Liver (tissue), 9 donors: ENCODE measurements around the gene VWA2. TPM values are rescaled to one million over a fixed set of nuclear protein-coding genes. Genes with fewer than 3 reads are reported as not detected.

Experiments used
- DNase-seq: peaks from one replicate; pipeline ENCODE4 v3.0.0-alpha.2; 2017; ENCODE audit warnings: low spot score
- H3K27ac ChIP-seq, 2 donors: one replicate each; pipeline ENCODE4 v1.7.0; 2013; ENCODE audit warnings: inconsistent platforms in 2 of 2, low read length in 2 of 2, control low read depth in 1 of 2, low read depth in 1 of 2, mild to moderate bottlenecking in 1 of 2
- H3K27me3 ChIP-seq, 4 donors: one replicate each; pipeline versions ENCODE4 v1.6.1 to v1.7.0; 2013; ENCODE audit warnings: low read length in 3 of 4, inconsistent platforms in 1 of 4, mild to moderate bottlenecking in 1 of 4, moderate library complexity in 1 of 4; ENCODE audit not compliant: control insufficient read depth in 4 of 4, insufficient read depth in 4 of 4
- H3K36me3 ChIP-seq, 4 donors: one replicate each; pipeline versions ENCODE4 v1.6.1 to v1.7.0; 2013; ENCODE audit warnings: low read length in 3 of 4, mild to moderate bottlenecking in 3 of 4, low read depth in 1 of 4, moderate library complexity in 1 of 4; ENCODE audit not compliant: control insufficient read depth in 4 of 4, insufficient read depth in 3 of 4
- H3K4me1 ChIP-seq, 4 donors: one replicate each; pipeline versions ENCODE4 v1.6.1 to v1.7.0; 2013; ENCODE audit warnings: low read length in 3 of 4, mild to moderate bottlenecking in 3 of 4, moderate library complexity in 1 of 4; ENCODE audit not compliant: control insufficient read depth in 4 of 4, insufficient read depth in 4 of 4
- H3K4me3 ChIP-seq, 3 donors: one replicate each; pipeline versions ENCODE4 v1.6.1 to v1.7.0; 2013; ENCODE audit warnings: low read length in 3 of 3, control low read depth in 1 of 3, low read depth in 1 of 3, mild to moderate bottlenecking in 1 of 3
- H3K9ac ChIP-seq, 2 donors: one replicate each; pipeline ENCODE4 v1.7.0; 2013; ENCODE audit warnings: low read length in 2 of 2, mild to moderate bottlenecking in 2 of 2, moderate library complexity in 2 of 2, control low read depth in 1 of 2, low read depth in 1 of 2
- H3K9me3 ChIP-seq, 4 donors: one replicate each; pipeline versions ENCODE4 v1.6.1 to v1.7.0; 2013; ENCODE audit warnings: low read length in 3 of 4; ENCODE audit not compliant: control insufficient read depth in 4 of 4
- EGR1 ChIP-seq, 2 donors: IDR thresholded peaks; 2 replicates each; pipeline ENCODE4 v1.6.1; 2016 to 2018; ENCODE audit warnings: antibody characterized with exemption in 2 of 2, low read depth in 2 of 2
- FOXA1 ChIP-seq: IDR thresholded peaks from 2 replicates; pipeline ENCODE4 v1.6.1; 2016; ENCODE audit warnings: antibody characterized with exemption
- FOXA2 ChIP-seq: IDR thresholded peaks from 2 replicates; pipeline ENCODE4 v1.6.1; 2016; ENCODE audit warnings: antibody characterized with exemption
- GABPA ChIP-seq, 2 donors: IDR thresholded peaks in 1 of 2; conservative IDR thresholded peaks in 1 of 2; 2 replicates each; pipeline ENCODE4 v1.6.1; 2016; ENCODE audit warnings: antibody characterized with exemption in 2 of 2, mild to moderate bottlenecking in 1 of 2, moderate library complexity in 1 of 2
- HNF4A ChIP-seq, 2 donors: conservative IDR thresholded peaks; 2 replicates each; pipeline ENCODE4 v1.6.1; 2016; ENCODE audit warnings: antibody characterized with exemption in 2 of 2, mild to moderate bottlenecking in 2 of 2
- HNF4G ChIP-seq: IDR thresholded peaks from 2 replicates; pipeline ENCODE4 v1.6.1; 2016; ENCODE audit warnings: antibody characterized with exemption
- JUND ChIP-seq, 2 donors: IDR thresholded peaks; 2 replicates each; pipeline ENCODE4 v1.6.1; 2016; ENCODE audit warnings: antibody characterized with exemption in 2 of 2
- NR2F2 ChIP-seq: IDR thresholded peaks from 2 replicates; pipeline ENCODE4 v1.6.1; 2016; ENCODE audit warnings: antibody characterized with exemption
- RAD21 ChIP-seq, 2 donors: IDR thresholded peaks; 2 replicates each; pipeline ENCODE4 v1.6.1; 2016; ENCODE audit warnings: antibody characterized with exemption in 2 of 2, mild to moderate bottlenecking in 2 of 2
- RXRA ChIP-seq, 2 donors: IDR thresholded peaks; 2 replicates each; pipeline ENCODE4 v1.6.1; 2017 to 2018; ENCODE audit warnings: antibody characterized with exemption in 2 of 2, mild to moderate bottlenecking in 1 of 2
- SP1 ChIP-seq: IDR thresholded peaks from 2 replicates; pipeline ENCODE4 v1.6.1; 2018; ENCODE audit warnings: antibody characterized with exemption, mild to moderate bottlenecking
- TAF1 ChIP-seq: conservative IDR thresholded peaks from 2 replicates; pipeline ENCODE4 v1.6.1; 2016; ENCODE audit warnings: antibody characterized with exemption, mild to moderate bottlenecking
- YY1 ChIP-seq: IDR thresholded peaks from 2 replicates; pipeline ENCODE4 v1.6.1; 2016; ENCODE audit warnings: antibody characterized with exemption, mild to moderate bottlenecking
- WGBS: extraction: QIAGEN DNeasy Blood & Tissue Kit; methylation state at CpG from one replicate; pipeline ENCODE4 v1.1.7; 2013; 5-methylcytosine and 5-hydroxymethylcytosine counted together
- polyA plus RNA-seq, 2 donors: library from polyadenylated mRNA; stranded (reverse) in 1 of 2; unstranded in 1 of 2; fragments of 200-250 nt in 1 of 2; fragments of >200 nt in 1 of 2; fragmentation: Nextera tagmentation in 1 of 2; extraction: Ambion mirVana in 1 of 2; gene quantifications; one replicate each; pipeline versions ENCODE4 v1.2.1 to v1.2.3, GENCODE V29; 2013 to 2015
- total RNA-seq, 2 donors: library from RNA; depleted of rRNA; stranded (reverse); fragments of >200 nt; gene quantifications; one replicate each; pipeline ENCODE4 v1.2.3, GENCODE V29; 2014
- TF ChIP-seq, protein P1 (sequence below): IDR thresholded peaks from 2 replicates; pipeline ENCODE4 v1.6.1; 2016; ENCODE audit warnings: antibody characterized with exemption, mild to moderate bottlenecking
- TF ChIP-seq, protein P2 (sequence below): IDR thresholded peaks from 2 replicates; pipeline ENCODE4 v1.6.1; 2016; ENCODE audit warnings: antibody characterized with exemption
- TF ChIP-seq, protein P3 (sequence below): fragments of 150-350 bp; IDR thresholded peaks from 2 replicates; pipeline ENCODE4 v1.5.1; 2017; ENCODE audit warnings: improper control_type of control experiment, low read depth, low read length; ENCODE audit not compliant: missing input control
- TF ChIP-seq, protein P4 (sequence below): IDR thresholded peaks from 2 replicates; pipeline ENCODE4 v1.6.1; 2016; ENCODE audit warnings: antibody characterized with exemption
- TF ChIP-seq, protein P5 (sequence below): IDR thresholded peaks from 2 replicates; pipeline ENCODE4 v1.6.1; 2016; ENCODE audit warnings: antibody characterized with exemption
- donor health status: healthy.
- donor health status: healthy.
- donor health status: healthy.
- donor health status: healthy.
- donor health status: healthy.

VWA2 gene
- total and polyA plus RNA-seq, 4 donors = 0.05 to 0.25 TPM; not detected in 2

DNA sequence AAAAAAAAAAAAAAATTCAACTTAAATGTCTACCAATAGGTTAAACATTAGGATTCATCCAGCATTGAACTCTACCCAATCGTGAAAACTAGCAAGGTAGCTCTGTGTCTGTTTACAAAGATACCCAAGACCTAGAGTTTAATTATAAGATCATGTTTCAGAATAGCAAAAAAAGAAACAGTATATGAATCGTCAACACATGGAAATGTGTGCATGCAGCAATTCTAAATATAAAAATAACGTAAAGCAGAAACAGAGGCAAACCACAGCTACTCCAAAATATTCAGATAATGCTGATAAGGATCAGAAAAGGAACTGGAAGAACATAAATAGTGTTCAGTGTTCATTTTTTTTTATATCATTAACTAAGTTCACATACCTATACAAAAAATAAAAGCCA lies 96.6 kb downstream of the VWA2 start (continued):
- TF ChIP-seq, protein P1, sequence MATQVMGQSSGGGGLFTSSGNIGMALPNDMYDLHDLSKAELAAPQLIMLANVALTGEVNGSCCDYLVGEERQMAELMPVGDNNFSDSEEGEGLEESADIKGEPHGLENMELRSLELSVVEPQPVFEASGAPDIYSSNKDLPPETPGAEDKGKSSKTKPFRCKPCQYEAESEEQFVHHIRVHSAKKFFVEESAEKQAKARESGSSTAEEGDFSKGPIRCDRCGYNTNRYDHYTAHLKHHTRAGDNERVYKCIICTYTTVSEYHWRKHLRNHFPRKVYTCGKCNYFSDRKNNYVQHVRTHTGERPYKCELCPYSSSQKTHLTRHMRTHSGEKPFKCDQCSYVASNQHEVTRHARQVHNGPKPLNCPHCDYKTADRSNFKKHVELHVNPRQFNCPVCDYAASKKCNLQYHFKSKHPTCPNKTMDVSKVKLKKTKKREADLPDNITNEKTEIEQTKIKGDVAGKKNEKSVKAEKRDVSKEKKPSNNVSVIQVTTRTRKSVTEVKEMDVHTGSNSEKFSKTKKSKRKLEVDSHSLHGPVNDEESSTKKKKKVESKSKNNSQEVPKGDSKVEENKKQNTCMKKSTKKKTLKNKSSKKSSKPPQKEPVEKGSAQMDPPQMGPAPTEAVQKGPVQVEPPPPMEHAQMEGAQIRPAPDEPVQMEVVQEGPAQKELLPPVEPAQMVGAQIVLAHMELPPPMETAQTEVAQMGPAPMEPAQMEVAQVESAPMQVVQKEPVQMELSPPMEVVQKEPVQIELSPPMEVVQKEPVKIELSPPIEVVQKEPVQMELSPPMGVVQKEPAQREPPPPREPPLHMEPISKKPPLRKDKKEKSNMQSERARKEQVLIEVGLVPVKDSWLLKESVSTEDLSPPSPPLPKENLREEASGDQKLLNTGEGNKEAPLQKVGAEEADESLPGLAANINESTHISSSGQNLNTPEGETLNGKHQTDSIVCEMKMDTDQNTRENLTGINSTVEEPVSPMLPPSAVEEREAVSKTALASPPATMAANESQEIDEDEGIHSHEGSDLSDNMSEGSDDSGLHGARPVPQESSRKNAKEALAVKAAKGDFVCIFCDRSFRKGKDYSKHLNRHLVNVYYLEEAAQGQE = no peak
- no peak for TF ChIP-seq HNF4G
- TF ChIP-seq SP1 = no peak
- TF ChIP-seq RAD21 (IDR thresholded peaks at IDR 0.05) = no peak

DNA sequence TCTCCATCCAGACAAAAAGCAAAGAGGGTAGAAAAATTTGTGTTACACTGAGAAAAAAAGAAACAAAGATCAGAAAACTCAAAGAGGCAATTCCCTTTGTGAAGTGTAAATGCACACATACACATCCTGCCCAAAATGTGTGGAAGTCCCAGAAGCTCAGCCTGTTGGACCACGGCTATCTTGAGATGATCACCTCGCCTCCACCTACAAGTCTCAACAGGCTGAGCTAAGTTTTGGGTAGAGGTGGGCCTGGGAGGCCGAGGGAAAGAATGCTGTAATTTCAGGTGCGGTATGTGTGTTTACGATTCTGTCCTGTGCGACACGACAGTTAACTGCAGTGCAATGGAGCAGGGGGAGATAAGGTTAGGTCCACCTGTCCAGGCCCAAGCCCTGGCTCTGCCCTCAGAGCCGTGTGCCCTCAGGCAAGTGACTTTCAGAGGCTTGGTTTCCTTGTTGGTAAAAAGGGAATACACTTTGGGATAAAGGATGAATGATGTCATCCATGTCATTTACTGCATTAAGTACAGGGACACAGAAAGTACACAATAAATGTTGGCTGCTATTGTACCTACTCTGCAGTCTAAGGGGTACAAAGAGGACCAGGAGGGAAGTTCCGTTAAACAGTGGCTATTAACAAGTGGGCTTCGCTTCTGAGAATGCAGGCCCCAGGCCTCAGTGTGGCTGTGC lies 97.9 kb downstream of the VWA2 start:
- Histone ChIP-seq H3K27ac (no peak overlapping the region), H3K27me3 (no peaks in the 10 kb centered on the region), H3K9ac (no peak overlapping the region), H3K36me3 (no peaks in the 10 kb centered on the region), H3K9me3 (no peaks in the 10 kb centered on the region), H3K4me3 (no peak overlapping the region), H3K4me1 (no peaks in the 10 kb centered on the region)
- TF ChIP-seq JUND (IDR thresholded peaks at IDR 0.05) (no peak), GABPA (IDR thresholded peaks at IDR 0.05 in 1 of 2, conservative IDR thresholded peaks at IDR 0.05 in 1 of 2) (no peak), SP1 (no peak), EGR1 (IDR thresholded peaks at IDR 0.05; ENCODE audit: low read depth in 2 of 2) (no peak), HNF4A (conservative IDR thresholded peaks at IDR 0.05) (no peak), FOXA1 (no peak), FOXA2 (no peak), NR2F2 (no peak), RAD21 (IDR thresholded peaks at IDR 0.05) (no peak), HNF4G (no peak), TAF1 (no peak), RXRA (IDR thresholded peaks at IDR 0.05) (no peak), YY1 (no peak)
- TF ChIP-seq, protein P2, sequence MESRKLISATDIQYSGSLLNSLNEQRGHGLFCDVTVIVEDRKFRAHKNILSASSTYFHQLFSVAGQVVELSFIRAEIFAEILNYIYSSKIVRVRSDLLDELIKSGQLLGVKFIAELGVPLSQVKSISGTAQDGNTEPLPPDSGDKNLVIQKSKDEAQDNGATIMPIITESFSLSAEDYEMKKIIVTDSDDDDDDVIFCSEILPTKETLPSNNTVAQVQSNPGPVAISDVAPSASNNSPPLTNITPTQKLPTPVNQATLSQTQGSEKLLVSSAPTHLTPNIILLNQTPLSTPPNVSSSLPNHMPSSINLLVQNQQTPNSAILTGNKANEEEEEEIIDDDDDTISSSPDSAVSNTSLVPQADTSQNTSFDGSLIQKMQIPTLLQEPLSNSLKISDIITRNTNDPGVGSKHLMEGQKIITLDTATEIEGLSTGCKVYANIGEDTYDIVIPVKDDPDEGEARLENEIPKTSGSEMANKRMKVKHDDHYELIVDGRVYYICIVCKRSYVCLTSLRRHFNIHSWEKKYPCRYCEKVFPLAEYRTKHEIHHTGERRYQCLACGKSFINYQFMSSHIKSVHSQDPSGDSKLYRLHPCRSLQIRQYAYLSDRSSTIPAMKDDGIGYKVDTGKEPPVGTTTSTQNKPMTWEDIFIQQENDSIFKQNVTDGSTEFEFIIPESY = no peak
- TF ChIP-seq, protein P3, sequence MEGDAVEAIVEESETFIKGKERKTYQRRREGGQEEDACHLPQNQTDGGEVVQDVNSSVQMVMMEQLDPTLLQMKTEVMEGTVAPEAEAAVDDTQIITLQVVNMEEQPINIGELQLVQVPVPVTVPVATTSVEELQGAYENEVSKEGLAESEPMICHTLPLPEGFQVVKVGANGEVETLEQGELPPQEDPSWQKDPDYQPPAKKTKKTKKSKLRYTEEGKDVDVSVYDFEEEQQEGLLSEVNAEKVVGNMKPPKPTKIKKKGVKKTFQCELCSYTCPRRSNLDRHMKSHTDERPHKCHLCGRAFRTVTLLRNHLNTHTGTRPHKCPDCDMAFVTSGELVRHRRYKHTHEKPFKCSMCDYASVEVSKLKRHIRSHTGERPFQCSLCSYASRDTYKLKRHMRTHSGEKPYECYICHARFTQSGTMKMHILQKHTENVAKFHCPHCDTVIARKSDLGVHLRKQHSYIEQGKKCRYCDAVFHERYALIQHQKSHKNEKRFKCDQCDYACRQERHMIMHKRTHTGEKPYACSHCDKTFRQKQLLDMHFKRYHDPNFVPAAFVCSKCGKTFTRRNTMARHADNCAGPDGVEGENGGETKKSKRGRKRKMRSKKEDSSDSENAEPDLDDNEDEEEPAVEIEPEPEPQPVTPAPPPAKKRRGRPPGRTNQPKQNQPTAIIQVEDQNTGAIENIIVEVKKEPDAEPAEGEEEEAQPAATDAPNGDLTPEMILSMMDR = no peak
- TF ChIP-seq, protein P1 = no peak
- TF ChIP-seq, protein P4, sequence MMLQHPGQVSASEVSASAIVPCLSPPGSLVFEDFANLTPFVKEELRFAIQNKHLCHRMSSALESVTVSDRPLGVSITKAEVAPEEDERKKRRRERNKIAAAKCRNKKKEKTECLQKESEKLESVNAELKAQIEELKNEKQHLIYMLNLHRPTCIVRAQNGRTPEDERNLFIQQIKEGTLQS = no peak
- TF ChIP-seq, protein P5, sequence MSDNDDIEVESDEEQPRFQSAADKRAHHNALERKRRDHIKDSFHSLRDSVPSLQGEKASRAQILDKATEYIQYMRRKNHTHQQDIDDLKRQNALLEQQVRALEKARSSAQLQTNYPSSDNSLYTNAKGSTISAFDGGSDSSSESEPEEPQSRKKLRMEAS = no peak
- DNase-seq = no peak
- WGBS = 81% methylated on average over 10 of the region's 10 CpGs
